IMR-90 (cell line): Measurements from ENCODE around the gene MRPL58. TPM values are rescaled to one million over a fixed set of nuclear protein-coding genes. Genes with fewer than 3 reads are reported as not detected.
A peak's percentile ranks its signal among the peaks of the same experiment; 100 is the strongest.

Source experiments
- ATAC-seq: fragments of 200-7000 bp; cut with Tn5 transposase; 2 replicates; pipeline ENCODE4 v1.9.1; 2020; ENCODE audit warnings: low read depth, mild to moderate bottlenecking, moderate library complexity
- BruUV-seq: library from RNA; stranded (reverse); fragments of 400-500 nt; replicated peaks from 2 replicates; lab custom pipeline; 2021; lab: Mats Ljungman, UMichigan
- CTCF ChIA-PET: fragments of 300-600 bp; formaldehyde crosslinking; extraction: SDS; loops from one replicate; lab custom pipeline; 2021; ENCODE audit warnings: antibody characterized with exemption; lab: Yijun Ruan, JAX
- POLR2A ChIA-PET: fragments of 300-600 bp; sonication (Branson Sonifier 250); formaldehyde crosslinking; loops from one replicate; lab custom pipeline; 2022; ENCODE audit warnings: antibody characterized with exemption; ENCODE audit not compliant: unreplicated experiment; lab: Charles Lee
- DNase-seq: peaks from one replicate; pipeline ENCODE4 v3.0.0; 2013
- H2AFZ ChIP-seq: replicated peaks from 2 replicates; pipeline ENCODE3; 2013; ENCODE audit warnings: low read length, mild to moderate bottlenecking; ENCODE audit not compliant: poor library complexity
- H2AK5ac ChIP-seq: 2 replicates; pipeline ENCODE4 v1.6.1; 2013; ENCODE audit warnings: low read depth, low read length, inconsistent platforms
- H2AK9ac ChIP-seq: replicated peaks from 2 replicates; pipeline ENCODE3; 2013; ENCODE audit warnings: mild to moderate bottlenecking, low read depth, low read length, moderate library complexity; ENCODE audit not compliant: poor library complexity
- H2BK120ac ChIP-seq: 2 replicates; pipeline ENCODE4 v1.6.1; 2013; ENCODE audit warnings: low read depth, low read length, inconsistent platforms
- H2BK15ac ChIP-seq: 3 replicates; pipeline ENCODE4 v1.6.1; 2013; ENCODE audit warnings: low read depth, low read length, inconsistent platforms
- H2BK20ac ChIP-seq: 2 replicates; pipeline ENCODE4 v1.6.1; 2013; ENCODE audit warnings: low read depth, mild to moderate bottlenecking, inconsistent platforms, low read length, moderate library complexity
- H2BK5ac ChIP-seq: 2 replicates; pipeline ENCODE4 v1.6.1; 2013; ENCODE audit warnings: mild to moderate bottlenecking, low read depth, low read length, inconsistent platforms; ENCODE audit not compliant: poor library complexity, severe bottlenecking
- H3K14ac ChIP-seq: replicated peaks from 2 replicates; pipeline ENCODE4 v1.6.1; 2013; ENCODE audit warnings: low read depth, low read length, inconsistent platforms
- H3K18ac ChIP-seq: 2 replicates; pipeline ENCODE4 v1.6.1; 2013; ENCODE audit warnings: low read depth, low read length, control low read depth
- H3K23ac ChIP-seq: 2 replicates; pipeline ENCODE4 v1.6.1; 2013; ENCODE audit warnings: low read depth, low read length, inconsistent platforms
- H3K27ac ChIP-seq: 2 replicates; pipeline ENCODE4 v1.5.1; 2013; ENCODE audit warnings: mild to moderate bottlenecking, control low read depth, low read length; ENCODE audit not compliant: insufficient read depth
- H3K27me3 ChIP-seq: 2 replicates; pipeline ENCODE4 v1.6.1; 2013; ENCODE audit warnings: low read length; ENCODE audit not compliant: control insufficient read depth, insufficient read depth
- H3K36me3 ChIP-seq: 2 replicates; pipeline ENCODE4 v1.6.1; 2013; ENCODE audit warnings: low read length, mixed read lengths; ENCODE audit not compliant: control insufficient read depth, insufficient read depth
- H3K4ac ChIP-seq: 2 replicates; pipeline ENCODE4 v1.6.1; 2013; ENCODE audit warnings: low read depth, low read length, inconsistent platforms
- H3K4me1 ChIP-seq: 2 replicates; pipeline ENCODE4 v1.6.1; 2013; ENCODE audit warnings: low read length, mixed read lengths; ENCODE audit not compliant: control insufficient read depth, insufficient read depth
- H3K4me2 ChIP-seq: 2 replicates; pipeline ENCODE4 v1.6.1; 2013; ENCODE audit warnings: low read depth, mild to moderate bottlenecking, control low read depth, low read length, moderate library complexity
- H3K4me3 ChIP-seq: 2 replicates; pipeline ENCODE4 v1.5.1; 2013; ENCODE audit warnings: low read depth, mild to moderate bottlenecking, control low read depth, low read length, moderate library complexity; ENCODE audit not compliant: insufficient read depth
- H3K56ac ChIP-seq: 2 replicates; pipeline ENCODE4 v1.6.1; 2013; ENCODE audit warnings: low read length, inconsistent platforms; ENCODE audit not compliant: insufficient read depth; ENCODE audit errors: extremely low read depth
- H3K79me1 ChIP-seq, 2 experiments: 2 replicates each; pipeline ENCODE4 v1.6.1; 2013; ENCODE audit warnings: low read length in 2 of 2, inconsistent platforms in 1 of 2, low read depth in 1 of 2
- H3K9ac ChIP-seq: 2 replicates; pipeline ENCODE4 v1.6.1; 2013; ENCODE audit warnings: low read depth, low read length, control low read depth
- H3K9me1 ChIP-seq: 2 replicates; pipeline ENCODE4 v1.6.1; 2013; ENCODE audit warnings: low read length, inconsistent platforms; ENCODE audit not compliant: insufficient read depth
- H3K9me3 ChIP-seq: 2 replicates; pipeline ENCODE4 v1.6.1; 2013; ENCODE audit warnings: low read length; ENCODE audit not compliant: control insufficient read depth, insufficient read depth
- H4K20me1 ChIP-seq: 2 replicates; pipeline ENCODE4 v1.6.1; 2013; ENCODE audit warnings: low read length, inconsistent platforms; ENCODE audit not compliant: insufficient read depth
- H4K5ac ChIP-seq: 2 replicates; pipeline ENCODE4 v1.6.1; 2013; ENCODE audit warnings: mild to moderate bottlenecking, low read depth, low read length, control low read depth
- H4K8ac ChIP-seq, 2 experiments: 2 replicates each; pipeline ENCODE4 v1.6.1; 2013; ENCODE audit warnings: low read depth in 2 of 2, low read length in 2 of 2, control low read depth in 1 of 2, inconsistent platforms in 1 of 2
- H4K91ac ChIP-seq: 2 replicates; pipeline ENCODE4 v1.6.1; 2013; ENCODE audit warnings: low read depth, low read length, inconsistent platforms; ENCODE audit not compliant: insufficient read depth
- MAFK ChIP-seq: IDR thresholded peaks from 2 replicates; pipeline ENCODE4 v1.6.1; 2012; ENCODE audit warnings: low read depth, low read length, improper control_type of control experiment
- POLR2A ChIP-seq: IDR thresholded peaks from 2 replicates; pipeline ENCODE4 v1.6.1; 2012; ENCODE audit warnings: mild to moderate bottlenecking, low read depth, low read length
- WGBS, 2 experiments: methylation state at CpG; one replicate each; pipeline versions ENCODE4 v1.1.5 to v1.1.7; 2013; ENCODE audit warnings: missing lambda C conversion rate in 2 of 2; ENCODE audit not compliant: insufficient read length in 1 of 2; ENCODE audit errors: extremely low coverage in 2 of 2; 5-methylcytosine and 5-hydroxymethylcytosine counted together
- dilution Hi-C: fragments of 300-500 bp; cut with HindIII; formaldehyde crosslinking; loops from one replicate; pipeline ENCODE4 v1.14.3; 2018; ENCODE audit warnings: low sequenced_read_pairs; ENCODE audit not compliant: unreplicated experiment
- in situ Hi-C: fragments of 300-500 bp; cut with MboI; formaldehyde crosslinking; loops from 3 replicates; pipeline ENCODE4 v1.14.3; 2019; ENCODE audit warnings: low sequenced_read_pairs, inconsistent platforms, mixed read lengths
- intact Hi-C: fragments of 100-400 bp; cut with micrococcal nuclease; formaldehyde crosslinking; loops from 2 replicates; pipeline ENCODE4 v1.10.0; 2022
- polyA plus RNA-seq, 3 experiments: library from polyadenylated mRNA; depleted of rRNA; stranded (reverse); fragments of >200 nt; gene quantifications; 2 replicates each; pipeline ENCODE4 v1.2.3, GENCODE V29; 2012; ENCODE audit warnings: low replicate concordance in 1 of 3
- total RNA-seq: library from RNA; depleted of rRNA; stranded (reverse); fragments of >200 nt; gene quantifications from 2 replicates; pipeline ENCODE4 v1.2.3, GENCODE V29; 2012

Gene MRPL58
- total and polyA plus RNA-seq, 2 of the 4 experiments (the other 2 are of a cell fraction), result 42.5 to 53.0 TPM

DNA sequence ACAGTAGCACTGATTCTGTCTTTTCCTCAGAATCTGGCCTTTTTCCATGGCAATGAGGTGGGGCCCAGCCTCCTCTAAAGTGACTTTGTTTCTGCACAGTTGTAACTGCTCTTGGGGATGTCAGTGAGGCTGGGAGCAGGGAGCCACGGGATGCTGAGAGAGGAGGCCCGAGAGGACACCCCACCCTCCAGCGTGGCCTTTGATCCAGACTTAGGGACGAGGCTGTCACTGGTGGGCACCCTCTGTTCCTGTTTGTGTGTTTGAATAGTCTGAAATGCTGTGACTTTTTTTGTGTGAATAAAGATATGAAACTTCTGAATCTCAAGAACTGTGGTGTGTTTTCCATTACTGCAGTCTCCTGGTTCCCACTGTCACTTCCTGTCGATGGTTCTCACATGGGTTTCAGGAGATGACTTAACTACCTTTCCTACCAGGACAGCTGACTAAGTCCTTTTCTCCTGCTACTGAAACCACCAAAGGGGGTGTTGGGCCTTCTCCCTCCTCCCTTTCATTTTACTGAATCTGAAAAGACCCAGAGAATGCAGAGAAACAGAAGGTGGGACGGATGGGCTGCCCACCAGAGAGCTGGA lies 53.2 kb downstream of the MRPL58 start:
- Histone ChIP-seq H4K5ac (no peak overlapping the region), H2AFZ (no peak overlapping the region), H2AK9ac (no peak overlapping the region), H4K8ac (no peak overlapping the region), H3K4ac (no peak overlapping the region), H3K27me3 (no peaks in the 10 kb centered on the region), H3K18ac (no peak overlapping the region), H4K91ac (no peak overlapping the region), H3K9me3 (no peaks in the 10 kb centered on the region), H3K79me1 (peaks cover 3 to 5% of the 10 kb centered on the region in 2 experiments; a peak in 3 of 4 replicates), H3K36me3 (peaks cover 42% of the 10 kb centered on the region), H2BK20ac (no peak overlapping the region), H3K4me2 (no peak overlapping the region), H2AK5ac (no peak overlapping the region), H3K27ac (no peak overlapping the region), H2BK15ac (no peak overlapping the region), H2BK5ac (no peak overlapping the region), H3K23ac (no peak overlapping the region), H3K4me1 (no peaks in the 10 kb centered on the region; the same call in 1 of the 2 replicates), H3K9me1 (0 out of 2 replicates have a peak, but pooled peaks cover 3% of the 10 kb centered on the region), H2BK120ac (no peak overlapping the region), H3K9ac (no peak overlapping the region), H4K20me1 (no peaks in the 10 kb centered on the region), H3K56ac (no peak overlapping the region), H3K4me3 (no peak overlapping the region), H3K14ac (no peak overlapping the region)
- WGBS, 2 experiments, result no CpG with 5 or more reads among the region's 6 CpGs
- ATAC-seq, result no peak
- intact Hi-C loops, result loop anchor here (10.0 kb wide), 1 partner anchor 139 kb away; the partner anchor contains the start of gene NUP85
- BruUV-seq, result no TSS peak
- ChIA-PET POLR2A (no interaction called here), CTCF (no interaction called here)
- dilution Hi-C loops, result no loop called here
- in situ Hi-C loops, result loop anchor here (10.0 to 25.0 kb wide), 2 partner anchors 139 to 347 kb away; partner anchors contain the start of genes GRB2 and NUP85
- no peak for DNase-seq
- no peak for TF ChIP-seq POLR2A
- peak; percentile 22; the same call in 1 of the 2 replicates for TF ChIP-seq MAFK
